ENCODE results near the gene SORBS1.

Gene SORBS1

GRCh38 chr10:95564291-95564690 lies 3.1 kb upstream of the SORBS1 start:
- no peak for DNase-seq

- DNase-seq: no peak
These were observed 1.3 kb upstream of the SORBS1 start for GRCh38 chr10:95562341-95562965.

GRCh38 chr10:95561864-95562177 lies 650 bp upstream of the SORBS1 start:
- no peak for DNase-seq

- DNase-seq: peak; percentile 44
These were observed 644 bp downstream of the SORBS1 start for GRCh38 chr10:95560278-95561176.

GRCh38 chr10:95559896-95560277 lies 1.3 kb downstream of the SORBS1 start:
- DNase-seq: no peak

GRCh38 chr10:95559471-95559870 lies 1.7 kb downstream of the SORBS1 start:
- no peak for DNase-seq

- DNase-seq: no peak
These were observed 2.4 kb downstream of the SORBS1 start for GRCh38 chr10:95558593-95559320.

- DNase-seq: no peak
These were observed 4.0 kb downstream of the SORBS1 start for GRCh38 chr10:95556994-95557767.

GRCh38 chr10:95553674-95554073 lies 7.5 kb downstream of the SORBS1 start:
- DNase-seq: no peak

GRCh38 chr10:95552679-95553342 lies 8.4 kb downstream of the SORBS1 start:
- no peak for DNase-seq

GRCh38 chr10:95550073-95550672 lies 11.0 kb downstream of the SORBS1 start:
- peak; percentile 67 for DNase-seq

- DNase-seq: no peak
These were observed 13.3 kb downstream of the SORBS1 start for GRCh38 chr10:95547791-95548435.

- DNase-seq: no peak
These were observed 14.0 kb downstream of the SORBS1 start for GRCh38 chr10:95547197-95547596.

- no peak for DNase-seq
These were observed 15.2 kb downstream of the SORBS1 start for GRCh38 chr10:95545981-95546380.

- DNase-seq: no peak
These were observed 16.2 kb downstream of the SORBS1 start for GRCh38 chr10:95544783-95545500.

GRCh38 chr10:95543459-95543858 lies 17.7 kb downstream of the SORBS1 start:
- DNase-seq: no peak

GRCh38 chr10:95542761-95543160 lies 18.4 kb downstream of the SORBS1 start:
- no peak for DNase-seq

- DNase-seq: peak; percentile 23
These were observed 18.8 kb downstream of the SORBS1 start for GRCh38 chr10:95542330-95542729.

GRCh38 chr10:95540514-95541052 lies 20.6 kb downstream of the SORBS1 start:
- DNase-seq: no peak

- no peak for DNase-seq
These were observed 21.4 kb downstream of the SORBS1 start for GRCh38 chr10:95539560-95540284.
